Caki2 (cell line): Measurements from ENCODE around the gene P2RX4. TPM values are rescaled to one million over a fixed set of nuclear protein-coding genes. Genes with fewer than 3 reads are reported as not detected.
"Not testable (repeated sequence)": the region's sequence is repeated elsewhere in the genome, so short reads cannot be mapped to it uniquely, and the experiment has no call there.

Experiments
- DNase-seq: peaks from one replicate; pipeline ENCODE4 v3.0.0-alpha.2; 2015; ENCODE audit warnings: low read depth
- in situ Hi-C: cut with HindIII; loops from 2 replicates; pipeline ENCODE4 v1.10.0; 2016; ENCODE audit warnings: low sequenced_read_pairs, low pct_unique_long_range_greater_than_20kb, mixed read lengths
- total RNA-seq: library from RNA; depleted of rRNA; stranded (reverse); fragments of >200 nt; shearing (Covaris generic); gene quantifications from 2 replicates; pipeline ENCODE4 v1.2.3, GENCODE V29; 2014; ENCODE audit warnings: low replicate concordance

Gene P2RX4
- total RNA-seq, 1 experiment from 2014 or later: 166 TPM

DNA sequence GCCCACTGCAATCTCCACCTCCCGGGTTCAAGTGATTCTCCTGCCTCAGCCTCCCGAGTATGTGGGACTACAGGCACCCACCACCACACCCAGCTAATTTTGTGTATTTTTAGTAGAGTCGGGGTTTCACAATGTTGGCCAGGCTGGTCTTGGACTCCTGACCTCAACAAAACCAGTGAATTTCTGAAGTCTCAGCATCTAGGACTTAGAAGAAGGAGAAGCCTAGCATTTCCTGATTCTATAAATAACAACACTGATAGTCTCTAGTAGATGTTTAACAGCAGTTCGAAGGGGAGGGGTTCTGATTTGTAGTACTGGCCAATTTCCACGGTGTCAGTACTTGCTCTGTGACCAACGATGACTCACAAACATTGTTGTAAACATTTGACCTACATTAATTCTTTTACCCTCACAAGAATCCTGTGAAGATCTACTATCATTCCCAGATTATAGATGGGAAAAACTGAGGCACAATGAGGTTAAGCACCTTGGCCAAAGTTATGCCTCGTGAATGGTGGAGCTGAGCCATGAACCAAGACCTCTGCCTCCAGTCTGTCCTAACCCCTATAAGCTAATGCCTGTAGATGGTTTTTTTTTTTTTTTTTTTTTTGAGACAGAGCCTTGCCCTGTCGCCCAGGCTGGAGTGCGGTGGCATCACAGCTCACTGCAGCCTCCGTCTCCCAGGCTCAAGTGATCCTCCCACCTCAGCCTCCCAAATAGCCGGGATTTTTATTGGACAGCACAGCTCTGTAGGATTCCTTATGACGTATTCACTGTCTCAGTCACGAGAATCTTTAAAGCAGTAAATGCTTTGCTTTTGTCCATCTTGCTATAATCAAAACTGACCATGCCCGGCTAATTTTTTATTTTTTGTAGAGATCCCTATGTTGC, 5.2 kb downstream of the P2RX4 start:
- in situ Hi-C loops: no loop called here
- DNase-seq: peak; percentile 96

DNA sequence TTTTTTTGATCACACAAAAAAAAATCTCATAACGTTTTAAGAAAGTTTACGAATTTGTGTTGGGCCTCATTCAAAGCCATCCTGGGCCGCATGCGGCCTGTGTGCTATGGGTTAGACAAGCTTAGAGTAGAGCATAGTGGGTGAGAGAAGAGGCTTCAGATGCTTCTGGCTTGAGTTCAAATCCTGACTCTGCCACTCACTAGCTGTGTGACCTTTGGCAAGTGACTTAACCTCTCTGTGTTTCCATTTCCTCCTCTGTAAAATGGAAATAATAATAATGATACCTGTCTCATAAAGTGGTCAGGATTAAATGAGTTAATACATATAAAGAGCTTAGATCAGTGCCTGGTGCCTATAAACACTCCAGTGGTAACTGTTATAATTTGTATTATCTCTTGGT, 6.2 kb downstream of the P2RX4 start:
- in situ Hi-C loops: no loop called here
- DNase-seq: no peak

DNA sequence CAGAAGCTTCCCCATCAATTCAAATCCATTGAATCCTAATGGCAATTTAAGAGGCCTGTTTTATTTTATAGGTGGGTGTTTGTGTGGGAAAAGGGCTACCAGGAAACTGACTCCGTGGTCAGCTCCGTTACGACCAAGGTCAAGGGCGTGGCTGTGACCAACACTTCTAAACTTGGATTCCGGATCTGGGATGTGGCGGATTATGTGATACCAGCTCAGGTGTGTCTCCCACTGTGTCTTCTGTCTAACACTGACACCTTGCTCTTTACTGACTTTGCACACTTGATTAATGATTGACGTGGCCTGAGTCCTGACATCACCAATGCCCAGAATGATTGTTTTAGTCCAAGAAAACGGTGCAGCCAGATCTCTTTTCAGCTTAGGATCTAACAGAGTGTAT, 7.1 kb downstream of the P2RX4 start:
- in situ Hi-C loops: no loop called here
- DNase-seq: peak; percentile 70

DNA sequence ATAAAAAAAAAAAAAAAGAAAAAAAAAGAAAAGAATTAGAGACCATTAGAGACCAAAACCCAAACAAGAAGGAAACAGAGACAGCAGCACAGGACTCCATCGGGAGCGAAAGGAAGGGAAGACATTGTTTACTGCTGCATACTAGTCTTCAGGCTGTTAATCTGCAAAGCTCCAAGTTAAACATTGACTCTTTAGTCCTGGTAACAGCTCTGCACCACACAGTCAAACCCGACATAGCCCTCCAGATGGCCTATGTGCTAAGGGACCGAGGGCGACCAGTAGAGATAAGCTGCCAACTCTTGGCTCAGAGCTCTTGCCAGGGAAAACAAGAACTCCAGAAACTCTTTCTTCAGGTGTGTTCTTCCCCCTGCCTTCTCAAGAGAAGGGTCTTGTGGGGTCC, 7.8 kb downstream of the P2RX4 start:
- in situ Hi-C loops: no loop called here

DNA sequence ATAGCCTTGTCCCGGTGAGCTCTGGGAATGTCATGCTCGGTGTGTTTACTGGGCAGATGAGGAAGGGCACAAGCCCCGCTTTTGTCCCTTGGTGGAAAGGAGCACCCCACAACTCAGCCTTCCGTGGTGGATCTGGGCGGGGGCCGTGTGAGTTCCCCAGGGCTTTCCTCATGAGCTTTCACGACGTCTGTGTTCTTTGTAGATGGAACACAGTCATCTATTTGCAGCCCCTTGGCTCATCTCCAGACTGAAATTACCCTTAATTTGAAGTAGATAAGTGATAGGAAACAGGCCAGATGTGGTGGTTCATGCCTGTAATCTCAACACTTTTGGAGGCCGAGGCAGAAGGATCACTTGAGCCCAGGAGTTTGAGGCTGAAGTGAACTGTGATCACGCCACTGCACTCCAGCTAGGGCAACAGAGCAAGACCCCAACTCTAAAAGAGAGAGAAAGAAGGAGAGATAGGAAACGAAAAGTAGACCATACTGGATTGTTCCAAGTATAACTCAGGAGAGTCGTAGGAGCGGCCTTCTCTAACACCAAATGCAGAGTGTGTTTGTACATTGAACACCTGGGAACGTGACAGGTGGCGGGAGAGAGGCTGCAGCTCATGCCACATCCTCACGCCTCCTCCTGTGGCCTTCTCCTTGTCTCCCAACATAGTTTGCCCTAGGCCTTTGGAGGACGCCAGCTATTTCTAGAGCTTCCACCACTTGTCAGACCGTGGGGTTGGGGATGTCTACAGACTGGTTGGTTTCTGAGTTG, 8.8 kb downstream of the P2RX4 start:
- in situ Hi-C loops: no loop called here
- DNase-seq: no peak

More for the DNA sequence above, 7.8 kb downstream of the P2RX4 start:
- DNase-seq: peak; percentile 42

DNA sequence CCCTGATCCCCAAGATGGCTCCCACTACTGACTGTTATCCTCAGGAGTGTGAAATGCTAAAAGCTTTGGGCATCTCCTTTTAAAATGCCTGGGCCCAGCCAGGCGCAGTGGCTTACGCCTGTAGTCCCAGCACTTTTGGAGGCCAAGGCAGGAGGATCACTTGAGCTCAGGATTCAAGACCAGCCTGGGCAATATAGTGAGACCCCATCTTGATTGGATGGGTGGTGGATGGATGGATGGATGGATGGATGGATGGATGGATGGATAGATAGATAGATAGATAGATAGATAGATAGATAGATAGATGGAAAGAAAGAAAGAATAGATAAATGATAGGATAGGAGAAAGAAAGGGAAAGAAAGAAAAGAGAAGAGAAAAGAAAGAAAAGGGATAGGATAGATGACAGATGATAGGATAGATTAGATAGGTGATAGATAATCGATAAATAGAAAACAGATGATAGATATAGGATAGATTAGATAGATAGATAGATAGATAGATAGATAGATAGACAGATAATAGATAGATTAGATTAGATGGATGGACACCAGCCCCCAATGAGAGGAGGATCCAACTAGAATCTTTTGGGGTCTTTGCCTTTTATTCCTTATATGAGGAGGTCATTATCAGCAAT, 9.5 kb downstream of the P2RX4 start:
- no peak for DNase-seq

DNA sequence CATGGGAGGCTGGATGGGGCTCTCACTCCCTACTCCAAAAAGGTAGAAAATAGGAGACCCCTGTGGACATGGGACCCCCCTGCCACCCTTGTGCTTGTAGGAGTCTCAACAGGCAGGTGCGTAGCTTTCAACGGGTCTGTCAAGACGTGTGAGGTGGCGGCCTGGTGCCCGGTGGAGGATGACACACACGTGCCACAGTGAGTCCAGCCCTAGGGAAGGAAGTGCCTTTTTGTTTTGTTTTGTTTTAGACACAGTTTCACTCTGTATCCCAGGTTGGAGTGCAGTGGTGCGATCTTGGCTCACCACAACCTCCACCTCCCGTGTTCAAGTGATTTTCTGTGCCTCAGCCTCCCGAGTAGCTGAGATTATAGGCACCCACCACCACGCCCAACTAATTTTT, 12.9 kb downstream of the P2RX4 start:
- DNase-seq: no peak
- in situ Hi-C loops: no loop called here

More for the DNA sequence above, 9.5 kb downstream of the P2RX4 start:
- in situ Hi-C loops: no loop called here

DNA sequence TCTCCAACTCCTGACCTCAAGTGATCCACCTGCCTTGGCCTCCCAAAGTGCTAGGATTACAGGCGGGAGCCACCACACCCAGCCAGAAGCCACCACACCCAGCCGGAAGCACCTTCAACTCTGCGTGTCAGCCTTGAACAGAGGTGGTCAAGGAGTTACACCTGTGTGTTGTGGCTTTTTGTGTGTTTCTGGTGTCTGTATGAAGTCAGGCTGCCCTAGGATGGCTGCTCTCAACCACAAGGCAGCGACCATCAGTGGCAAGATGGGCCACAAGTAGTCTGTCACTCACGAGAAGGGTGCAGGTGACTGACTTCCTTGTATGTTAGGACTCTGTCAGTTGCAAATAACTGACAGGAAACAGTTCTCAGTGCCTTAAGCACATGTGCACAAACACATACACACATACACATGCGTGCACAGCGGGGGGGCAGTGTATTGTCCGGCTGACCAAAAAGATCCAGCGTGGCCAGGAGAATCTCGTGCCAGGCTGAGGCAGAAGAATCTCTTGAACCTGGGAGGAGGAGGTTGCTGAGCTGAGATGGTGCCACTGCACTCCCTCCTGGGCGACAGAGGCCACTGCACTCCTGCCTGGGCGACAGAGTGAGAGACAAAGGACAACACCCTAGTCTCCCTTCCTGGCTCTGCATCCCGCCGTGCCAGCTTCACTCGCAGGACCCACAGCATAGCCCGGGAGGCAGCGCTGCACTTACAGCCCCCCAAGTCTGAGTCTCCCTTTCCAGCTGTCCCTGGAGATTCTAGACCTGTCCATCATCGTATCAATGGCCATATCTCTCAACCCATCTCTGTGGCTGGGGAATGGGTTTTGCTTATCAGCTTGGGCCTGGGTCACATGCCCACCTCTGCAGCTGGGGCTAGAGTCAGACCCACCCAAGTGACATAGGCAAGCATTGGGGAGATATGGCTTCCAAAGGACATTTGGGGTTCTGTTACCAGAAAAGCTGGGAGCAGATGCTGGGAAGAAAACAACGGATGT, 13.7 kb downstream of the P2RX4 start:
- DNase-seq: peak; percentile 35
- in situ Hi-C loops: no loop called here

DNA sequence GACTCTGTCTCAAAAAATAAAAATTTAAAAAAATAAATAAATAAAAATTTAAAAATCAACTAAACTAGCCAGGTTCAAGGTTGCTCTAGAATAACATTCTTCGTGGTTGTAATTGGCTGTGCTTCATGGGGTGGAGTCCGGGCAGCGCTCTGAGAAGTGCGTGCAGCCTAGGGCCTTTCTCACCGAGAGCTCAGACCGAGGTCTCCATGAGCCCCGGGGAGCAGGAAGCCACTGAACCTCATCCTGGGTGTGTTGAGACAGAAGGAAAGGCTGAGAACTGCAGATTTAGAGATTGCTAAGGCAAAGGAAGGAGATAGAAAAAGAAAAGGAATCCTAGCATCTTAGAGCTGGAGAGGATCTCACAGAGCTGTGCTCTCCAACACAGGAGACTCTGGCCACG, 14.7 kb downstream of the P2RX4 start:
- no peak for DNase-seq
- in situ Hi-C loops: no loop called here

DNA sequence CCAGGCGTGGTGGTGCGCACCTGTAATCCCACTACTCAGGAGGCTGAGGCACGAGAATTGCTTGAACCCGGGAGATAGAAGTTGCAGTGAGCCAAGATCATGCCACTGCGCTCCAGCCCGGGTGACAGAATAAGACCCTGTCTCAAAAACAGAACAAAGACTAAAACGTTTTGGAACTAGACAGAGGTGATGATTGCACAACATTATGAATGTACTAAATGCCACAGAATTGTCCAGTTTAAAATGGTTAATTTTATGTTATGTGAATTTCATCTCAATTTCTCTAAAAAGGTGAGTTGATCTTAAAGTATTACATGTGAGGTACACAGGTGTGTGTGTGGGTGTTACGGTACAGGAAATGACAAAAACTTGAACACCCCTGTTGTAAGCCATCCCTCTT, 16.5 kb downstream of the P2RX4 start:
- DNase-seq: no peak
- in situ Hi-C loops: no loop called here

DNA sequence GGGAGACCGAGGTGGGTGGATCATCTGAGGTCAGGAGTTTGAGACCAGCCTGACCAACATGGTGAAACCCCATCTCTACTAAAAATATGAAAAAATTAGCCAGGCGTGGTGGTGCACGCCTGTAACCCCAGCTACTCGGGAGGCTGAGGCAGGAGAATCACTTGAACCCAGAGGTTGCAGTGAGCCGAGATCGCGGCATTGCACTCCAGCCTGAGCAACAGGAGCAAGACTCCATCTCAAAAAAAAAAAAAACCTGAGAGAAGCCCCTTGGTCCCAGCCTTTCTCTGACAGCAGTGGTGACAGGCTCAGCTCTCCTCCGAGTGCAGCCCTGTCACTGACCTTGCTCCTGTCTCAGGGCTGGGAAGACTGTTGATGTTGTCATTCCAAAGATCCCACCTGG, 16.9 kb downstream of the P2RX4 start:
- DNase-seq, in situ Hi-C loops: not testable (repeated sequence)

DNA sequence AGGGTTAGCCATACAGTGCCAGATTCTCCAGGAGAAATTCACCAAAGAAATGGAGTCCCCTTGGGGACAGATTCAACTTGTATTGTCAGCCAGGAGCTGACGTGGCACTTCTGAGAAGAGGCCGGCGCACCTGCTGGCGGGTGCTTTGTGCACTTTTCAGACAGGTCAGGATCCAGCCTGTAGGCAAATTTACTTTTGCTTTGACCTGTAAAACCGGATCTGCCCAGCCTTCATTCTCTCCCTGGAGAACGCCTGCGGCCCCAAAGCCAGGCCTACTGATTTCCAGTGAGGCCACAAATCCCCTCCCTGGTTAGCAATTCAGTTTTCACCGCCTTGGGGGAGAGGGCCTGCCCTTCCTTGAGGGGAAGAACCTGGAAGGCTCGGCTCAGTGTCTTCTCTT, 17.4 kb downstream of the P2RX4 start:
- no peak for DNase-seq
- in situ Hi-C loops: no loop called here

DNA sequence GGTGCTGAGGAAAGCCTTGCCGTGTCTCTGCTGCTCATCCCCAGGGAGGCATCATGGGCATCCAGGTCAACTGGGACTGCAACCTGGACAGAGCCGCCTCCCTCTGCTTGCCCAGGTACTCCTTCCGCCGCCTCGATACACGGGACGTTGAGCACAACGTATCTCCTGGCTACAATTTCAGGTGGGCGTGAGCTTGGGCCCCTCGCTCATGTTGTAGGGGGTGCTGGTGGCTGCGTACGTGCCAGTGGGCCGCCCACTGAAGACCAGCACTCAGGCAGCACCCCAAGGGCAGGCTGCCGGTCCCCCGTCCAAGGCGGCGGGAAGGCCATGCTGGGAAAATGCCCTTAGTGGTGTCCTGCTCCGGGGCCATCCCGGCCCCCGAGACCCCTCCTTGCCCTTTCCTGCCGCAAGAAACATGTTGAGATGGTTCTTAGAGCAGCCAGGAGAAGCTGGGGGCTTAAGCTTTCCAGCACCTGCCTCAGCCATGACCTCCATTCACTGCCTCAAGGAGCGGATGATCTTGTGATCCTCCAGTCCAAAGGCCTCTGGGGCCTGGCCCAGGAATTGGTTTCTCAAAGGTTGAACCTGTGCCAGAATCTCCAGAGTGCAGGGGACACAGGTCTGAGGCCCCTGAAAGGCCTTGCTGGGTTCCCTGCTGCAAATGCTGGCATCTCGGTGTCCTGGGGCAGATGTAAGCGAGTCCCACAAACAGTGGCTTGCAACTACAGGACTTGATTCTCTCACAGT, 19.2 kb downstream of the P2RX4 start:
- no peak for DNase-seq
- in situ Hi-C loops: no loop called here

DNA sequence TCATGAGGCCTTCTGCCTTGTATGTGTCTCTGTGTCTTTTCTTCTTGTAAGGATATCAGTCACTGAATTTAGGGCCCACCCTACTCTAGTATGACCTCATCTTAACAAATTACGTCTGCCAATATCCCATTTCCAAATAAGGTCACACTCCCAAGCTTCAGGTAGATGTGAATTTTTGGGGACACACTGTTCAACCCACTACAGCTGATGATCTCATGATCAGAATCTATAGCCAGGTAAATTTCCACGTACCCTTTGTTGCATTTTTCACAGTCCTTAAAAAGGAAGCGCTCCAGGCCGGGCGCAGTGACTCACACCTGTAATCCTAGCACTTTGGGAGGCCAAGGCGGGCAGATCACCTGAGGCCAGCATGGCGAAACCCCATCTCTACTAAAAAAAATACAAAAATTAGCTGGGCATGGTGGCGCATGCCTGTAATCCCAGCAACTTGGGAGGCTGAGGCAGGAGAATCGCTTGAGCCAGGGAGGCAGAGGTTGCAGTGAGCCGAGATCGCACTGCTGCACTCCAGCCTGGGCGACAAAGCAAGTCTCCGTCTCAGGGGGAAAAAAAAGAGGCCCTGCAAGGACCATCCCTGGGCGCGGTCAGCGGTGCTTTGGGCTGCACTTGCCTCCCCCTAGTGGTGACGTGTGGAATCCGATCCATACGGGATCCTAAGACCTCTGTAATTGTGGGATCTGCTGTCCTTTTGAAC, 20.1 kb downstream of the P2RX4 start:
- DNase-seq: peak; percentile 38
- in situ Hi-C loops: not testable (repeated sequence)

DNA sequence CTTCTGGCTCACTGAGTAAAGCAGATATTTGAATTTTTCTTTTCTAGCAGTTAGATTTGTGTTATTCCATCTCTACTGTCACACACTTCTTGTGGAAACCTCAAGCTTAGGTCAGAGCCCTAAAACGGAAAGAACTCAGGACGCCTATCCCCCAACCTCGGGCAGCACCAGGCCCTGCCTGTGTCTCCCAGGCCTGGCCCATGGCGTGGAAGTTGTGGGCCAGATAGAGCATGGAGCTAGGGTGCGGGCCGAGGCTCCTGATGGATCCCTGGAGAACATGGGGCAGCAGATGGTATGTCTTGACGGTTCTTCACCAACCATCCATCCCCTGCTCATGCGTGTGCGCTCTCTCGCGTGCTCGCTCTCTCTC, 20.6 kb downstream of the P2RX4 start:
- in situ Hi-C loops: no loop called here
- DNase-seq: no peak

DNA sequence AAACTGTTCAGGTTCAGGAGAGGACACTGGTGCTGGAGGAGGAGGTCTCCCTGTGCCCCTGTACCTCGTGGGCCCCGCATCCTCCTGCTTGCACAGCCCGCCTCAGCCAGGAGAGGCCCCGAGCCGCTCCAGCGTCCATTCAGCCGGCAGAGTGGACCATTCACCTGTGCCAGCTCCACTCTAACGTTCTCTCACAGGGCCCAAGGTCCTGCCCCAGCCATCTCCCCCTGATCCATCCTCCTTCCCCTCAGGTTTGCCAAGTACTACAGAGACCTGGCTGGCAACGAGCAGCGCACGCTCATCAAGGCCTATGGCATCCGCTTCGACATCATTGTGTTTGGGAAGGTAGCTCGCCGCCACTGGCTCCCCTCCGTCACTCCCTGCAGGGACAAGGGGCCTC, 22.2 kb downstream of the P2RX4 start:
- in situ Hi-C loops: no loop called here
- DNase-seq: no peak
